Stimulated activated CD4-positive, alpha-beta T cell treated with anti-CD3 and anti-CD28 coated beads, Interleukin-12 subunit alpha, Interleukin-12 subunit beta, amount 100 ng/mL, for 48 hours (primary cell): ENCODE results near the gene CHIC2.
"Not testable (repeated sequence)": the region's sequence is repeated elsewhere in the genome, so short reads cannot be mapped to it uniquely, and the experiment has no call there.

ENCODE experiments used
- DNase-seq, 3 donors: peaks; one replicate each; pipeline ENCODE4 v3.0.0-alpha.2; 2020; ENCODE audit warnings: low read depth in 2 of 3, low spot score in 1 of 3

The CHIC2 gene

DNA sequence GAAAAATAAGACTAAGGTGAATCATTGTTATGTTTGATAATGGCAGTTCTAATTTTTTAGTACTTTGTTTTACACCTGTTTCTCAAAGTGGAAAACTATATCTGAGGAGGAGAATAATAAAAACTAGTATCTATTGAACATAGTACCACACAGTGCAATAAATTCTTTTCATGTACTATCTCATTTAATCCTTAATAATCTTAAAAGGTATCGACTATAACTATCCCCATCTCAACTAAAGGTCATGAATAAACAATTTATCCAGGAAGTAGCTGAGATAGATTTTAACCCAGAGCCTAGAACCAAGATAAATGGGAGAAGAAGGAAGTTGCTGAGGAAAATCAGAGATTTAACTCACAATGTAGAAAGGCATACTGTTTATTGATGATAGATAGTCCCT is 2.5 kb downstream of the CHIC2 start:
- no peak for DNase-seq

DNA sequence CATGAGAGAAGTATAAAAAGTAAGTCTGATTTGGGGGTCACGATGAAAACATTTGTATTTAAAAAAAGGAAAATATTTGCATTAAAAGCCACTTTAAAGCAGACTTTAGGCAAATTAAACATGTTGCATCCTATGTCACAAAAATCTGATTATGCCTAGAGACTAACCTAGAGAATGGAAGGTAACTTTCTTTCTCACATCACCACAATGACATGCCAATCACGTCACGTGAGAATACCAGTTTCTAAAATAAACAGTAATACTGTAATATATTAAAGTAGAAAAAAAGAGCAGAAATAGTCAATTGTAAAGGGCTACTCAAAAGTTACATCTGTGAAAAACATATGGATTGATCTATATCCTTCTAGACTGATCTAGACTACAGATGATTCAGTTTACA is 3.3 kb downstream of the CHIC2 start:
- no peak for DNase-seq

DNA sequence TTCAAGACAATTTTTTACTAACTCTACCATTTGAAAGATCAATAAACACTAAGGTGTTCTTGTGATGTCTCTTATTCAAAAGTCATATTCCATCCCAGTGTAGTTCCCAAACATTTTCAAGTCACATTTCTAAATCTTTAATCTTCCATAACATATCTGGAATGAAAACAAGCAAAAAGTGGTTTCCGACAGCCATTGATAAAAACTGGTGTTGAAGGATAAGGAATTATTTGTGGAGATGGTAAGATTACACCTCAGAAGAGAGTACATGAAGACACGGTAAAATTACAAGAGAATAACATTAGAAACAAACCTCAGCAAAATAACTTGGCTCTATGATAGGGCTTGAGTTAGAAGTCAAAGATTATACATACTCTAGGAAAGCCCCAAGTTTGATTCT is 4.3 kb downstream of the CHIC2 start:
- no peak for DNase-seq

DNA sequence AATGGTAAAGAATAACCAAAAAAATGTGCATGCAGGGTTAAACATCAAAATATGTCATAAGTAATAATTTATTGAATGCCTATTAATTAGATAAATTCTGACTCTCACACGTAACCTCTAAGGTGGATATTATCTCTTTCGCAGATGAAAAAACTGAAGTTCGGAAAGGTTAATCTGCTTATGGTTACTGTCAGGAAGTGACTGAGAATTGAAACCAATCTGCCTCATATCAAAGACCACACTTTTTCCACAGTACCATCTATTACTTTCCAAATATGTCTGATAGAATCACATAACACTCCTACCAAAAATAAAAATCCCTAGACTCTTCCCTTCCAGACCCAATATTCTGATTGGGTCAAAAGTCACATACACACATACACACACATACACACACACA is 6.2 kb downstream of the CHIC2 start:
- no peak for DNase-seq

DNA sequence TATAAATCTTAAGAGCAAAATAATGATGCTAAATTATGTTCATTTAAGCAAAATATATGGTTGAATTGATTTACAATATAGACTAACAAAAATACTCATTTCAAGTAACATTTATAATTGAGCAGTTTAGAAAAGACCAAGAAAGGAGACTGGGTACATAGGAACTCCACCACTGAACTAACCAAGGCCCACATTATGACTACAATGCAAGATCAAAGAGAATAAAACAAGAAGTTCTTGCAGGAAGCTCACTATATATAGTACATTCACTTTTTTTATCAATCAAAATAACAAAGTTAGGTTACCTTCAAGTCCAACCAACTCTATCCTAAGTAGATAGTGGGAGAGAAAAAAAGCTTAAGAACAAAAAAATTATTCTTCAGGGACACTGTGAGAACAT is 8.0 kb downstream of the CHIC2 start:
- DNase-seq: no peak

DNA sequence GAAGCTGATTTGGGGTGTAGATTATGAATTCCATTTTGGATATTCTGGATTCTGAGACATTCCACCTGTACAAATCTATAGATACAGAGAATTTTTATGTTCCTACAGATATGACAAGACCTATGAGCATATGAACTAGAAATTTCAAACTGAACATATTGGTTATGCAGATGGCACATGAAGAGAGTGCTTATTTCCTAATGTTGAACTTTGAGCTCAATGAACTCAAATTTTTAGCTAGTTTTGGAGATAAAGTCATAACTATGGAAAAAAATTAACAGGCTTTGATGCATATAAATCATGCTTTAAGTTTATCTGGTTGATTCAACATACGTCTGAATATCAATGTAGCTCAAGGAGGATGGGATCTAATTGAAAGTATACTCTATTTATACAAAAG is 8.9 kb downstream of the CHIC2 start:
- DNase-seq: no peak

DNA sequence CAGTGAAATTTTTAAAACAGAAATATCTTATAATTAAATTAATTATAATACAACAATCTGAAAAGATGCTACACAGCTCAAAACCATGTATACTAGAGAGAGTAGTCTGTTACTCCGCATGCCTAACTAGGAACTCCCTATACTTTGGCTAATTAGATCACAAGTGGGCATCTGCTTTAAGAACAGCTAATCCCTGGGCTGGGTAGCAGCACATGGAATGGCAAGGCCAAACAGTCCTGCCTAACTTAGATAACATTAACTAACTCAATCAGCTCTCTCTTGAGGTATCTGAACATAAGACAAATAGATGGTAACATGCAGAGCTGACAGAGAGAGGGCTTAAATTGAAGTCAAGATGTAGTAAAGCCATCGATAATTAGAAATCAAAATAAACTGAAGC is 9.9 kb downstream of the CHIC2 start:
- no peak for DNase-seq

DNA sequence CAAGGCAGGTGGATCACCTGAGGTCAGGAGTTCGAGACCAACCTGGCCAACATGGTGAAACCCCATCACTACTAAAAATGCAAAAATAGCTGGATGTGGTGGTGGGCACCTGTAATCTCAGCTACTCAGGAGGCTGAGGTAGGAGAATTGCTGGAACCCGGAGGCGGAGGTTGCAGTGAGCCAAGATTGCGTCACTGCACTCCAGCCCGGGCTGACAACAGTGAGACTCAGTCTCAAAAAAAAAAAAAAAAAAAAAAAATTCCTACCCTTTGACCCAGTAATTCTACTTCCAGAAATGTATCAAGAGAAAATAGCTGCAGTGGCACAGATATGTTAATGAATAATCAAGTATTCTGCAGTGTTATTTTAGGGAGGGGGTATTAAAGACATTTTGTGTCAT is 11.1 kb downstream of the CHIC2 start:
- DNase-seq: not testable (repeated sequence)

DNA sequence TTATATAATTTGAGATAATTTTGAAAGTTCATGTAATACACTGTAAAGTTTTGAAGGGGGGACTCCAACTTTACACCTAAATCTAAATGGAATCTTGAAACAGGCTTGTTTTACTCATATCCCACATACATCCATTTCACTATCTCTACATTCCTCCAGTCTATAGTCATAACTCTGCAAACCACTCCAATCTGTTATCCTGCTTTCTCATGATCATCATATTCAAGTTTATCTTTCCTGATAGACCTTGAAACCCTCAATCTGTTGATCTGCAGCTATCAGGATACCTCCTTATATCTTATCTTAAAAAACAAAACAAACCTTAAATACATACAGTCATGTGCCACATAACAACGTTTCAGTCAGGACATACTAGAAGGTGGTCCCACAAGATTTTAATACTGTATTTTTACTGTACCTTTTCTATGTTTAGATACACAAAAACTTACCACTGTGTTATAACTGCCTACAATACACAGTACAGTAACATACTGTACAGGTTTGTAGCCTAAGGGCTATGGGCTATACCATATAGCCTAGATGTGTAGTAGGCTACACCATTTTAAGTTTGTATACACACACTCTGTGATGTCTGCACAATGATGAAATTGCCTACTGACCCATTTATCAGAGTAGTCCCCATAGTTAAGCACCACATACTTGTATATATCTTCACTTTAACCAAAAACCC is 14.0 kb downstream of the CHIC2 start:
- DNase-seq: no peak

DNA sequence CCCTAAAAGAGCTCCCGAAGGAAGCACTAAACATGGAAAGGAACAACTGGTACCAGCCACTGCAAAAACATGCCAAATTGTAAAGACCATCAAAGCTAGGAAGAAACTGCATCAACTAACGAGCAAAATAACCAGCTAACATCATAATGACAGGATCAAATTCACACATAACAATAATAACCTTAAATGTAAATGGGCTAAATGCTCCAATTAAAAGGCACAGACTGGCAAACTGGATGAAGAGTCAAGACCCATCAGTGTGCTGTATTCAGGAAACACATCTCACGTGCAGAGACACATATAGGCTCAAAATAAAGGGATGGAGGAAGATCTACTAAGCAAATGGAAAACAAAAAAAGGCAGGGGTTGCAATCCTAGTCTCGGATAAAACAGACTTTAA is 20.8 kb downstream of the CHIC2 start:
- not testable (repeated sequence) for DNase-seq

DNA sequence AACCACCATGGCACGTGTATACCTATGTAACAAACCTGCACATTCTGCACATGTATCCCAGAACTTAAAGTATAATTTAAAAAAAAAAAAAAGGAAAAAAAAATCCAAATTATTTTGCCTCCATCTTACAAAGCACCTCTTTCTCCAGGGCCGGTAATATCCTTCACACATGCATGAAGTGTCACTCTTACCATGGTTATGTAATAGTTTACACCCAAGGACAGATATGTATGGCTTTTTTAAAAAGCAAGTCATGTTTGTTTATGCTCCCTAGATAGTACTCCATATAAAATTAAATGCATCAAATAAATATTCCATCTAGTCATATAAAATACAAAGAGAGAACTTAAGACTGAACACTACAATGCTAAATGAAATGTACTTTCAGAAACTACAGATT is 22.5 kb downstream of the CHIC2 start:
- no peak for DNase-seq

DNA sequence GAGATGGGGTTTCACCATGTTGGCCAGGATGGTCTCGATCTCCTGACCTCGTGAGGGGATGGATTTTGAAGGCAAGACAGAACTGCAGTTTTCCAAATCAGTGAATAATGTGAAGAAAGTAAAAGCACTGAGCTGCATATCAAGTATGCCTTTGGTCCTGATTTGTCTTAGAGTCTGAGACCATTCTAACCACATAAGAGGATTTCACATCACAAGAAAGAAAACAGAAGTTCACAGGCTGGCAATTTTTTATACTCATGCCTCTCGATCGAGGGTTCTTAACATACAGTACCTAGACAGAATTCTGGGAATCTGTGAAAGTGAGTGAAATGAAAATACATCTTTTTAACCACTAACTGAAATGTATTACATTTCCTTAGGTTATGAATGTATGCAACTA is 23.3 kb downstream of the CHIC2 start:
- no peak for DNase-seq

DNA sequence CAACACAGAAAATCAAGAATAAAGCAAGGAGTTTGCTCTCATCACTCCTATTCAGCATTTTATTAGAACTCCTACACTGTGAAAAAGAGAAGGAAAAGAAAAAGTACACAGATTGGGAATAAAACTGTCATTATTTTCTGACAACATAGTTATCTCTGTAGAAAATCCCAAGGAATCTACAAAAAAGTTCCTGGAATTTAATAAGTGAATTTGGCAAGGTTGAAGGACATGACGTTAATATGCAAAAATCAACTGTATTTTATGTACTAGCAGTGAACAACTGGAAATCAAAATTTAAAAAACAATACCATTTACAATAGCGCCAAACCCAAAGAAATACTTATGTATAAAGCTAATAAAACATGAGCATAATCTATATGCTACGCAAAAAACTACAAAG is 26.3 kb downstream of the CHIC2 start:
- DNase-seq: no peak

DNA sequence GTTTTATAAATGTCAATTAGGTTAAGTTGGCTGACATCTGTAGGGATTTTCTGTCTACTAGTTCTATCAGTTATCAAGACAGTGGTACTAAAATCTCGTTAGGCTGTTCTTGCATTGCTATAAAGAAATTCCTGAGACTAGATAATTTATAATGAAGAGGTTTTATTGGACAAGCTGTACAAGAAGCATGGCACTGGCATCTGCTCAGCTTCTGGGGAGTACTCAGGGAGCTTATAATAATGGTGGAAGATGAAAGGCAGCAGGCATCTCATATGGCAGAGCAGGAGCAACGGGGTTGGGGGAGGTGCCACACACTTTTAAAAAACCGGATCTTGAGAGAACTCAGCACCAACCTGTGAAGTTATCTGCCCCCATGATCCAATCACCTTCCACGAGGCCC is 28.2 kb downstream of the CHIC2 start:
- DNase-seq: no peak

DNA sequence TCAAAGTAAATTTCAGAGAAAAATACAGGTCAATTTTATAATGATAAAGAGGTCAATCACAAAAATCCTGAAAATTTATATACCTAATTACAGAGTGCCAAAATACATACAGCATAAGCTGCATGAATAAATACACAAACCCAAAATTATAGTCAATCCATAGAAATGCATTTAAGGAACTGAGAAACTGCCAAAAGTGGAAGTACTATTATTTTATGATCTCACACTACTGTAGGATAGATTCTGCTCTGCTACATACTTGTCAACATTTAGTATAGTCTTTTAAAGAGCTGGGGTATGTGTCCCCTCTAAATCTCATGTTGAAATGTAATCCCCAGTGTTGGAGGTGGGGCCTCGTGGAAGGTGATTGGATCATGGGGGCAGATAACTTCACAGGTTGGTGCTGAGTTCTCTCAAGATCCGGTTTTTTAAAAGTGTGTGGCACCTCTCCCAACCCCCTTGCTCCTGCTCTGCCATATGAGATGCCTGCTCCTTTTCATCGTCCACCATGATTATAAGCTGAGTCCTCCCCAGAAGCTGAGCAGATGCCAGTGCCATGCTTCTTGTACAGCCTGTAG is 31.8 kb downstream of the CHIC2 start:
- no peak for DNase-seq

DNA sequence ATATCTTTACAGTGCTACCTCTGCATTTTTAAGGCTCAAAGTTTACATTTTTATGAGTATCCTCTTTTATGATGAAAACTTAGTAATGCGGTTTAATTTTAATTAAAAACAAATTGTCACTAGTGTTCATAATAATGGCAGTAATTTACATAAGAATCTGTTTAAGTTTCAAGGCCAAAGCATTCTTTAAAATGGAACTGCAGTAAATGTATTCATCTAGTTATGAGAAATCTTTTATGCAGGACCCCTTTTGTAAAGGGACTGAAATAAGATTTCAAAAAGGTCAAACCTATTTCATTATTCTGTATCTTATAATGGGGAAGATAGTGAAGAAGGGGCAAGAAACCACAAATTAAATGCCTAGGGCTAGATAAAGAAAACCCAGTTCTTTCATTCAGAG is 37.1 kb downstream of the CHIC2 start:
- DNase-seq: no peak

DNA sequence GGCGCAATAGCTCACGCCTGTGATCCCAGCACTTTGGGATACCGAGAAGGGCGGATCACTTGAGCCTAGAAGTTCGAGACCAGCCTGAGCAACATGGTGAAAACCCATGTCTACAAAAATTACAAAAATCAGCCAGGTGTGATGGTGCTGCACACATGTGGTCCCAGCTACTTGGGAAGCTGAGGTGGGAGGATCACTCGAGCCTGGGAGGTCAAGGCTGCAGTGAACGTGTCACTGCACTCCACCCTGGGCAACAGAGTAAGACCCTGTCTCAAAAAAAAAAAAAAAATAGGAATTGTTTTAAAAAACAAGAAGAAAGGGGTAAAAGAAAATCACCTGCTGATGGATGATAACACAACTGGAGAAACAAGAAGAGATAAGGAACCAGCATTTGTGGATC is 38.8 kb downstream of the CHIC2 start:
- no peak for DNase-seq

DNA sequence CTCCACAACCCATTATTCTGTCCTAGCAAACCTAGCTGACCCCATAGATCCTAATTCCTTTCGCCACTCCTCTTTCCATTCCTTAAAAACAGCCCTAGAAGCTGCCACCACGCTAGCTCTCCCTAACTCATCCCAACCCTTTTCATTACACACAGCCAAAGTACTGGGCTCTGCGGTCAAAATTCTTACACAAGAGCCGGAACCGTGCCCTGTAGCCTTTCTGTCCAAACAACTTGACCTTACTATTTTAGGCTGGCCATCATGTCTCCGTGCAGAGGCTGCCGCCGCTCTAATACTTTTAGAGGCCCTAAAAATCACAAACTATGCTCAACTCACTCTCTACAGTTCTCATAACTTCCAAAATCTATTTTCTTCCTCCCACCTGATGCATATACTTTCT is 41.4 kb downstream of the CHIC2 start:
- DNase-seq: not testable (repeated sequence)

DNA sequence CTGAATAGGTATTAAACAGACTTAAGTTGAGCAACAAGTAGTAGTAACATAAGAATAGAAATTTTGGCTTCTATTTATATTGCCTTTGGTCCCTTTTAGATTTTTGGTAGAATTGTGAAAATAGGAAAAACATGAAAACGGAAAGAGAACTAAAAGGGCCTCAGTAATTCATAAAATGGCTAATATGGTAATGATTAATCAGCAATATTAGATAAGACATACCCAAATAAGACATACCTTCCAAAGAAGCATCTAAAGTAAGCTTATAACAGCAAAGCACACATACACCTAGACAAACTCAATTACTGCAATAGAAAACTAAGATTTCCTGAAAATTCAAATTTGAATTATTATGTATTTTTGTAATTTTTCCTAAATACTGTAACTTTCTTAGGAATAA is 46.4 kb downstream of the CHIC2 start:
- no peak for DNase-seq

DNA sequence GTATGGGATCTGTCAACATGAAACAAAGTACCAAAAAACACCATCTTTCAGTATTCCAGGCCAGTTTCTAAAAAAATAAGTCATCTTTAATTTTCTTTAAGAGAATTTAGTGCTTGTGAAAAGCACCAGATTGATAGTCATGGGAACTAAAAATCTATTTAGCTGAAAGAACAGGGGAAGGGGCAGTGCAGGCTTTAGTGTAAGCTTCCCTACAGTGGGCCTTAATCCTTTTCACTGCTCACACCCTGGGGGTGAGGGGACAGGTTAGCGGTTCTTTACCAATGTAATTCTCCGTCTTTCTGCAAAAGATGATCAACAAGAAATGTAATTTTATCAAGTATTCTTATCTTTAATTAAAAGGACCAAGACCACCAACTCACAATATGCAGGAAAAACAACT is 47.1 kb downstream of the CHIC2 start:
- DNase-seq: no peak

DNA sequence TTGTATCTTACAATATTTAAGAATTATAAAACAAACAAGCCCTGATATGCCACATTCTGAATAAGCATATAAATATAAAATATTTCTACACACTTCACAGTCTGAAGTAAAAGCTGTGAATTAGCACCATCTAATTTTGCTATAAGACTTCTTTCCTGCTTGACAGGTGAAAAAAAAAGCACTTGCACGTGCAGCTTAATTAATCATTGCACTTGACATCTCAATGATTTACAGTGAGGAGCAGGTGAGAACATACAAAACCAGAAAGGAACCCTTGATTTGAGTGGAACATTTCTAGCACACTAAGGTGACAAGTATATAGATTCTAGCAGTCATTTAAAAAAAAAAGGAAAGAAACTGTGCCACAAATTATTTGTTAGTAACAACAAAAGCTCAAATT is 47.9 kb downstream of the CHIC2 start:
- DNase-seq: no peak

DNA sequence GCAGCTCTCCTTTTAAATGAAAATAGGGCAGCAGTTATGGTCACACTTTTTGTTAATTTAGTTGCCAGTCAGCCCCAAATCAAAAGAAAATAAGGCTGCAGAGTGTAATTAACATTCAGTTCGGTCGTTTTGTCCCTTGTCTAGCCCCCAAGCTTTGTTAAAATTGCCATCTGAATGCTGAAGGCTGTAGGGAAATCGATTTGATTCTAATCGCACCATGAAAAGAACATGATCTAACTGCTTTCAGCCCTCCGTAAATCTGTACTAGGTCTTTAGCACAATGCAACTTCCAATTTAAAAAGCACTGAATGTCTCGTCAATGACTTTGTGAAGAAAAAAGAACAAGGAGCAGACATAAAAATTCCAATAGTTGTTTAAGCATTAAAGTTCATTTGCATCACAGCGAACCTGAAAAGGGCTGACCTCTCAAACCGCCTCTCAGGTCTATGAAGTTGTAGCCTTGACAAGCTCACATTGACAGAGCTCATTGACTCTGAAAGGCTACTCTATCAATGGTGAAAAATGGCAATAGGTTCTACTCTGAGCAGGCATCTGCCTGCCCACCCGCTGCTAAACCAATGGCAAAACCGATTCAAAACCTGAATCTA is 48.9 kb downstream of the CHIC2 start:
- no peak for DNase-seq

DNA sequence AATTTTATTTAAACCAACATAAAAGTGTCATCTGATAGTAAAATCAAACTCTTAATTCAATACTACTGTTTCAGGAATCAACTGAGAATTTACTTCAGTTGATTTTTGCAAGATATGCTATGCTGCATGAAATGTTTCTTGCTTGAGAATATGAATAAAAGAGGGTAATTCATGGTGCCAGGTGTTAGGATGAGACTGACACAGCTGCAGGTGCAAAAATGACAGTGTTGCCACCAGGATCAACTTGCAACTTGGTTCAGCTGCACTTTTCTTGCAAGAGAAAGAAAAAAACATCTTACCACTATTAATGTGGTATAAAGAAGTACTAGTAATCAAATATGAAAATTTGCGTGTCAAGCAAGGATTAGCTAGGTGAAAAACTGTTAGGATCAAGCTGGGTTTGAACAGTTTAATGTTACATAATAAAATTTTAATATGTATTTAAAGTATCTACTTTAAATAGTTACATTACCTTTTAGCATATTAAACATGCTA is 49.7 kb downstream of the CHIC2 start:
- no peak for DNase-seq
